ENCODE measurements around the gene COBLL1. TPM values are rescaled to one million over a fixed set of nuclear protein-coding genes. Genes with fewer than 3 reads are reported as not detected.

The COBLL1 gene
- total RNA-seq, 4 donors from 2014 or later: 43.2 to 97.3 (median 68.6) TPM

DNA sequence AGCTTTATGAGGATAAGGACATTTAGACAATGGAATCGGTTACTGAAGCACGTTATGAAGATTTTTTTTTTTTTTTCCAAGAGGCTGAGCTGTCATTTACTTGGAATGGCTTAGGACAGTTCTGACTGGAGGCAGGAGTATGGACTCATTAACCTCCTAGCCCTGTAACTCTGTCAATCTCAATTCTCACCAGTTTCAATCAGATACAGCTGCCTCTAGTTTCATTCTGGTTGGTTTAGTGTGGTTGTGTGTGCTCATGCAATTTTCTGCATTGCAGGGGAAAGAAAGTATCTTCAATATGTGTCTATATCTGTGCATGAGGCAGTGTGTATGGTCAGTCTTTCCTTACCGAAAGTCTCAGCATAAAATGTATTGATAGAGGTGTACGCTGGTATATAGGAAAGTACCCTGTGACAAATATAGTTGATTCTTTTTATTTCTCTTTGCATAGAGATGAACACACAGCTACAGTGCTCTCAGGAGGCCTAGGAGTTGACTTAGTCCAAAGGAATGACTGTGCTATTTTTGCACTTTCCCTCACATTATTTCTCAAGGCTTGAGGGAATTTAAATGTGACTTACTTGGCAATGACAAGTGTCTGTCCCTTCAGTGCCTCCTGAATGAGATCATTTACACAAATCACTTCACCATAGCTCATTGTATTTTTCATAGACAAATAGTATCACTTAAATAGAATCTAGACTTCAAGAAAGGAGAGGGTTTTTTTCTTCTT is 169.8 kb downstream of the COBLL1 start:
- TF ChIP-seq CTCF (IDR thresholded peaks at IDR 0.05) (no peak), POLR2A (IDR thresholded peaks at IDR 0.05) (no peak)
- intact Hi-C loops (cut with DNase I; ENCODE audit: low total_unique reads): no loop called here
- 81 to 87% methylated on average over 4 of the region's 4 CpGs for WGBS, 2 donors

DNA sequence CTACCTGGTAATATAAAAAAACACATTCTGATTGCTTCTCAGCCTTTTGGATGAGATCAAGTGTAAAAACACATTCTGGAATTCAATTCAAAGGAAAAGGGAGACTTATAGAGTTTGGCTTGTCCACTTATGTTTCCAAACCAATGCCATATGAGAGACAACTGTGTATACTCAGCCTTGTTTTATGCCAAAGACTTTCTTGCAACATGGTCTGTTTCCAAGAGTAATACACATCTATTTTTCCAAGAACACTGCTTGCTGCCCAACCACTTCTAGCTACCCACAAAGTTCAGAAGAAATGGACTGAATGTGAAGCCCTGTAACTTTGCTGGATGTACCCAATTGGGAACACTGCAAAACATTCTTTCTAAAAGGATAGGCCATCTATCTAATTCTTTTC is 172.3 kb downstream of the COBLL1 start:
- intact Hi-C loops (cut with DNase I; ENCODE audit: low total_unique reads): no loop called here
- TF ChIP-seq POLR2A (IDR thresholded peaks at IDR 0.05) (no peak), CTCF (IDR thresholded peaks at IDR 0.05) (no peak)
- no peak overlapping the region for H3K4me3 ChIP-seq (ENCODE audit: low read depth, poor library complexity, severe bottlenecking)
- DNase-seq (ENCODE audit: low spot score in 2 of 2): no peak

More for the DNA sequence above, 169.8 kb downstream of the COBLL1 start:
- H3K4me3 ChIP-seq (ENCODE audit: low read depth, poor library complexity, severe bottlenecking): no peak overlapping the region
- DNase-seq (ENCODE audit: low spot score in 2 of 2): no peak

DNA sequence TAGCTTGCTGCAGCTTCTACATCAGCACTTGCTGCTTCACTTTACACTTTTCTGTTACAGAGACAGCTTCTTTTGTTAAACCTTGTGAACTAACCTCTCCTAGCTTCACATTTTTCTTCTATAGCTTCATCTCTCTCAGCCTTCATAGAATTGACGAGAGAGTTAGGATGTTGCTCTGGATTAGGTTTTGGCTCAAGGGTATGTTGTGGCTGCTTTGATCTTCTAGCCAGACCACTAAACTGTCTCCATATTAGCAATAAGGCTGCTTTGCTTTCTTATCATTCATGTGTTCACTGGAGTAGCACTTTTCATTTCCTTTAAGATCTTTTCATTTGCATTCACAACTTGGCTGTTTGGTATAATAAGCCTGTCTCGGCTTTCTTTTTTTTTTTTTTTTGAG is 174.1 kb downstream of the COBLL1 start:
- 56 to 72% methylated on average over 2 of the region's 2 CpGs for WGBS, 2 donors
- H3K4me3 ChIP-seq (ENCODE audit: low read depth, poor library complexity, severe bottlenecking): no peak overlapping the region
- no peak for DNase-seq (ENCODE audit: low spot score in 2 of 2)
- TF ChIP-seq CTCF (IDR thresholded peaks at IDR 0.05) (no peak), POLR2A (IDR thresholded peaks at IDR 0.05) (no peak)
- intact Hi-C loops (cut with DNase I; ENCODE audit: low total_unique reads): no loop called here

- no peak for TF ChIP-seq POLR2A (IDR thresholded peaks at IDR 0.05)
- no peak for TF ChIP-seq CTCF (IDR thresholded peaks at IDR 0.05)
- intact Hi-C loops (cut with DNase I; ENCODE audit: low total_unique reads): no loop called here
- no peak overlapping the region for H3K4me3 ChIP-seq (ENCODE audit: low read depth, poor library complexity, severe bottlenecking)
- no peak for DNase-seq (ENCODE audit: low spot score in 2 of 2)
These were observed 177.6 kb downstream of the COBLL1 start for GRCh38 chr2:164664070-164664469.

DNA sequence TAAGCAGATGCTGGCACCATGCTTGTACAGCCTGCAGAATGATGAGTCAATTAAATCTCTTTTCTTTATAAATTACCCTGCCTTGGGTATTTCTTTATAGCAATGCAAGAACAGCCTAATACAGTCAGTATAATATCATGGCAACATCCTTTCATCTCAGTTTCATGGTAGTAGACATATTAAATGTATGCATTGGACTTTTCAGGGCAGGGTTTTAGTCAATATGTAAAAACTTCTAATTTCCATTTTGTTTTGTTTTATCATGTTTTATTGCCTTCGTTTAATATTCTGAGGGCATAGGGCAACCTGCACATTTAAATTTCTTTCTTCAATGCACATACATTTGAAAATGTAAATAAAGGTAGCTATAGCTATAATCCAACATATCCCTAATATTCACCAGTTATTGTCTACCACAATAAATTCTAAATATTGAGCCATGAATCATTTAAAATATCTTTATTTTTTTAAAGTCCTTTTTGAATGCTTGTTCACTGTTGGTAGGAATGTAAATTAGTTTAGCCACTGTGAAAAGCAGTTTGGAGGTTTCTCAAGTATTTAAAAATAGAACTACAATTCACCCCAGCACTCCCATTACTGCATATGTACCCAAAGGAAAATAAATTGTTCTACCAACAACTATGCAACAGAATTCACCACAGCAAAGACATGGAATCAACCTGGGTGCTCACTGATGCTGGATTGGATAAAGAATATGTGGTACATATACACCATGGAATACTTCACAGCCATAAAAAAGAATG is 178.6 kb downstream of the COBLL1 start:
- 86 to 97% methylated on average over 1 of the region's 1 CpG for WGBS, 2 donors
- H3K4me3 ChIP-seq (ENCODE audit: low read depth, poor library complexity, severe bottlenecking): no peak overlapping the region
- no peak for TF ChIP-seq CTCF (IDR thresholded peaks at IDR 0.05)
- TF ChIP-seq POLR2A (IDR thresholded peaks at IDR 0.05): no peak
- intact Hi-C loops (cut with DNase I; ENCODE audit: low total_unique reads): no loop called here
- DNase-seq (ENCODE audit: low spot score in 2 of 2): no peak

Data from lower leg skin (tissue), 4 donors.